HG02610 (cell line): ENCODE measurements around the gene CHRM2.
"Not testable (repeated sequence)": the region's sequence is repeated elsewhere in the genome, so short reads cannot be mapped to it uniquely, and the experiment has no call there.

Source experiments
- ATAC-seq: cut with Tn5 transposase; IDR thresholded peaks from one replicate; pipeline ENCODE4 v1.9.1; 2021; ENCODE audit warnings: mild to moderate bottlenecking, moderate library complexity; ENCODE audit not compliant: unreplicated experiment

CHRM2 gene

GRCh38 chr7:136868496-136869000, at the start of gene CHRM2:
TSS of gene CHRM2 (plus strand) at chr7:136868652. CDS start at chr7:137014866, 146,214 bp downstream.
- ATAC-seq, result no peak

- ATAC-seq, result not testable (repeated sequence)
These were observed 37.1 kb upstream of the CHRM2 start for GRCh38 chr7:136831398-136831797.

GRCh38 chr7:136845899-136846465, 22.5 kb upstream of the CHRM2 start:
- ATAC-seq, result no peak

GRCh38 chr7:136847858-136848257, 20.6 kb upstream of the CHRM2 start:
- ATAC-seq, result no peak

GRCh38 chr7:136853654-136854053, 14.8 kb upstream of the CHRM2 start:
- no peak for ATAC-seq

GRCh38 chr7:136857573-136857972, 10.9 kb upstream of the CHRM2 start:
- no peak for ATAC-seq

- no peak for ATAC-seq
These were observed 8.6 kb upstream of the CHRM2 start for GRCh38 chr7:136859803-136860202.

- no peak for ATAC-seq
These were observed 3.2 kb upstream of the CHRM2 start for GRCh38 chr7:136865236-136865635.

- no peak for ATAC-seq
These were observed 2.7 kb upstream of the CHRM2 start for GRCh38 chr7:136865777-136866176.

- ATAC-seq, result no peak
These were observed 829 bp downstream of the CHRM2 start for GRCh38 chr7:136869001-136869961.

GRCh38 chr7:136869991-136870865, 1.8 kb downstream of the CHRM2 start:
- no peak for ATAC-seq

- ATAC-seq, result no peak
These were observed 2.5 kb downstream of the CHRM2 start for GRCh38 chr7:136870866-136871487.

- no peak for ATAC-seq
These were observed 6.1 kb downstream of the CHRM2 start for GRCh38 chr7:136874393-136875032.

GRCh38 chr7:136877509-136877908, 9.1 kb downstream of the CHRM2 start:
- no peak for ATAC-seq

- no peak for ATAC-seq
These were observed 9.5 kb downstream of the CHRM2 start for GRCh38 chr7:136877990-136878389.

GRCh38 chr7:136878878-136879277, 10.4 kb downstream of the CHRM2 start:
- ATAC-seq, result no peak

GRCh38 chr7:136883046-136883445, 14.6 kb downstream of the CHRM2 start:
- ATAC-seq, result no peak

GRCh38 chr7:136884492-136884891, 16.0 kb downstream of the CHRM2 start:
- ATAC-seq, result no peak

GRCh38 chr7:136887317-136887716, 18.9 kb downstream of the CHRM2 start:
- no peak for ATAC-seq

- no peak for ATAC-seq
These were observed 21.9 kb downstream of the CHRM2 start for GRCh38 chr7:136890399-136890798.
